SKM-1 (cell line): ENCODE results near the gene POU6F2.
"Not testable (repeated sequence)": the region's sequence is repeated elsewhere in the genome, so short reads cannot be mapped to it uniquely, and the experiment has no call there.

Experiments
- DNase-seq: peaks from one replicate; lab custom pipeline; 2025; ENCODE audit not compliant: unreplicated experiment; lab: John Stamatoyannopoulos, UW

The POU6F2 gene

GRCh38 chr7:38992203-38992602 lies 14.5 kb downstream of the POU6F2 start:
- no peak for DNase-seq

GRCh38 chr7:39001595-39001994 lies 23.9 kb downstream of the POU6F2 start:
- no peak for DNase-seq

GRCh38 chr7:39002755-39003154 lies 25.0 kb downstream of the POU6F2 start:
- no peak for DNase-seq

- DNase-seq, result no peak
Observed at GRCh38 chr7:39005036-39005435, 27.3 kb downstream of the POU6F2 start.

- no peak for DNase-seq
Observed at GRCh38 chr7:39005461-39005860, 27.8 kb downstream of the POU6F2 start.

GRCh38 chr7:39013049-39013939 lies 35.6 kb downstream of the POU6F2 start:
- DNase-seq, result not testable (repeated sequence)

- no peak for DNase-seq
Observed at GRCh38 chr7:39016609-39017008, 38.9 kb downstream of the POU6F2 start.

- DNase-seq, result no peak
Observed at GRCh38 chr7:39017369-39017915, 39.7 kb downstream of the POU6F2 start.

- no peak for DNase-seq
Observed at GRCh38 chr7:39022796-39023195, 45.1 kb downstream of the POU6F2 start.

- no peak for DNase-seq
Observed at GRCh38 chr7:39027491-39027890, 49.8 kb downstream of the POU6F2 start.

- DNase-seq, result no peak
Observed at GRCh38 chr7:39033885-39034624, 56.3 kb downstream of the POU6F2 start.

GRCh38 chr7:39035156-39035555 lies 57.4 kb downstream of the POU6F2 start:
- DNase-seq, result no peak

- DNase-seq, result no peak
Observed at GRCh38 chr7:39035903-39036302, 58.2 kb downstream of the POU6F2 start.

GRCh38 chr7:39042670-39043069 lies 65.0 kb downstream of the POU6F2 start:
- DNase-seq, result no peak

- no peak for DNase-seq
Observed at GRCh38 chr7:39043531-39043930, 65.8 kb downstream of the POU6F2 start.

GRCh38 chr7:39044489-39044888 lies 66.8 kb downstream of the POU6F2 start:
- DNase-seq, result no peak

GRCh38 chr7:39045231-39045630 lies 67.5 kb downstream of the POU6F2 start:
- no peak for DNase-seq

- DNase-seq, result no peak
Observed at GRCh38 chr7:39051279-39051678, 73.6 kb downstream of the POU6F2 start.

- no peak for DNase-seq
Observed at GRCh38 chr7:39051707-39052106, 74.0 kb downstream of the POU6F2 start.

- DNase-seq, result no peak
Observed at GRCh38 chr7:39054731-39055130, 77.0 kb downstream of the POU6F2 start.

GRCh38 chr7:39056153-39056552 lies 78.4 kb downstream of the POU6F2 start:
- no peak for DNase-seq

- no peak for DNase-seq
Observed at GRCh38 chr7:39062811-39063210, 85.1 kb downstream of the POU6F2 start.
